ENCODE measurements around the gene RPL32. TPM values are rescaled to one million over a fixed set of nuclear protein-coding genes. Genes with fewer than 3 reads are reported as not detected.
"Not testable (repeated sequence)": the region's sequence is repeated elsewhere in the genome, so short reads cannot be mapped to it uniquely, and the experiment has no call there.

RPL32 gene
- polyA plus RNA-seq, 1 donor, result 2,994 TPM

DNA sequence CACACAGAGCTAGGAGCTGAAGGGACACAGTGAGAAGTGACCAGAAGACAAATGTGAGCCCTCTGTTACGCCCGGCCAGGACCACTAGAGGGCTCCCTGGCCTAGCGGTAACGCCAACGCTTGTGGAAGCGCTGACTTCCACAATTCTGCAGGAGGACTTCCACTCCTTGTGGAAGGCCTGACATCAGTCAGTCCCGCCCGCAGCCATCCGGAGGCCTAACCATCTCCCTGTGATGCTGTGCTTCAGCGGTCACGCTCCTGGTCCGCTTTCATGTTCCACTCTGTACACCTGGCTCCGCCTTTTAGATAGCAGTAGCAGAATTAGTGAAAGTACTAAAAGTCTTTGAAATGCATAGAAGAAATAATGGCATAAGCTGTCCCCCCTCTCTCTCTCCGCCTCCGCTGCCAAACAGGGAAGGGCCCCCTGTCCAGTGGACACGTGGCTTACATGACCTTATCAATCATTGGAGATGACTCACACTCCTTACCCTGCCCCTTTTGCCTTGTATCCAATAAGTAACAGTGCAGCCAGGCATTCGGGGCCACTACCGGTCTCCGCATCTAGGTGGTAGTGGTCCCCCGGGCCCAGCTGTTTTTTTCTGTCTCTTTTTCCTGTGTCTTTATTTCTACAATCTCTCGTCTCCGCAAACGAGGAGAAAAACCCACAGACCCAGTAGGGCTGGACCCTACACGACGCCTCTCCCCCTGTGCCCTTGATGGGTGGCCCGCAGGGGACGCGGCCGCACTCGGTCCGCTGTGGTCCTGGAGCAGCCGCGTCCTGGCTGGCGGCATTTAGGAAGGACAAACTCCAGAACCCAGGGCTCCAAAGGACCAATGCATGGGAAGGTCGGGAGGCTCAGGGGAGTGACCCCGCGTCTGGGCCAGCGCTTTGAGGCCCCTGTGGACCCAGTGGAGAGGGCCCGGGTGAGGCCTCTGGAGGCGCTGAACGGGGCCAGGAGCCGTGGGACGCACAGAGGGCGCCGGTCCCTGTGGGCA lies 27.0 kb upstream of the RPL32 start:
- DNase-seq, result peak; percentile 89

DNA sequence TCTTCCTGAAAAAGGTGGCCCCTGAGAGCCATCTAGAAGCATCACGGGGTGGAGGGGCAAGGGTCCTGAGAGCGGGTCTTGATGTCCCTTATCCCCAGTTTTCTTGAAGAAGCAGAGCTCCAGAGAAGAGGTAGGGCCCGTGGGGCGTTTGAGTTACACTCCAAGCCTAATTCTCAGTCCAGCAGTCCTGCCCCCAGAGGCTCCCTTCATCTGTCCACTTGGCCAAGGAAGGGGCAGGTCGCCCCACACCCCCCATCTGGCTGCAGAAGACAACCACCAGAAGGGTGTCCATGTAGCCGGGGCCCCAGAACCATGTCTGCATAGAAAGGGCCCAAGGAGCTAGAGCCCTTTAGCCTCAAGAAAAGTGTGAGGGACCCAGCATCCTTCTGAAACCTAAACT lies 25.5 kb upstream of the RPL32 start:
- no peak for DNase-seq

DNA sequence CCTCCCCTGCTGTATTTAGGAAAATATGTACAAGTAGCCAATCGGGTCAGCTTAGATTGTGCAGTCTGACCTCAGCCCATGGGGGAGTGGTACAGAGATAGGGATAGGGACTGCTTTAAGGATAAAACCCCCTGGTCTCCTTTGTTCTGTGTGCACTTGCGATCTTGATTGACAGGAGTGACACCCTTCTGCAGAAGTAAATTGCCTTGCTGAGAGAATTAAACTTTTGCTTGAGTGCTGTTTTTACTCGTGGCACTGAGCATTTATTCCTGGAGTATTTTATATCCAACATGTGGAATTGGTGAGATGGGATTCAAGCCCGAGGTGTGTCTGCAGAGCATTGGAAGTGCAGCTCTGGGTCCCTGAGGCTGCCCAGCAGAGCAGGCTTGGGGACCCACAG lies 23.9 kb upstream of the RPL32 start:
- DNase-seq, result no peak

DNA sequence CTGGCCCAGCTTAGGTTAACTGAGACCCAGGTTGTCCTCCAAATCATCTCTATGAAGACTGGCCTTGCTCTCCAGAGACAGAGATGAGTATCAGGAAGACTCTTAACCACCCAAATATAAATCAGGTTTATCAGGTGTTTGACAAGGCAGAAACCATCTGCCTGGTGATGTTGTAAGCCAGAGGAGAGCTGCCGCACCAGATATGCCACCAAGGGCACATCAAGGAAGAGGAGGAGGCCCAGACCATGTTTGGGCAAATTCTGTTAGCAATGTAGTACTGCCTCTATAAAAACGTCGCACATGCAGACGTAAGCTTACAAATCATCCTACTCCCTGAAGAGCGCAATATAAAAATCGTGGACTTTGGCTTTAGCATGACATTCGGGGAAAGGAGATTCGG lies 21.0 kb upstream of the RPL32 start:
- no peak for DNase-seq

DNA sequence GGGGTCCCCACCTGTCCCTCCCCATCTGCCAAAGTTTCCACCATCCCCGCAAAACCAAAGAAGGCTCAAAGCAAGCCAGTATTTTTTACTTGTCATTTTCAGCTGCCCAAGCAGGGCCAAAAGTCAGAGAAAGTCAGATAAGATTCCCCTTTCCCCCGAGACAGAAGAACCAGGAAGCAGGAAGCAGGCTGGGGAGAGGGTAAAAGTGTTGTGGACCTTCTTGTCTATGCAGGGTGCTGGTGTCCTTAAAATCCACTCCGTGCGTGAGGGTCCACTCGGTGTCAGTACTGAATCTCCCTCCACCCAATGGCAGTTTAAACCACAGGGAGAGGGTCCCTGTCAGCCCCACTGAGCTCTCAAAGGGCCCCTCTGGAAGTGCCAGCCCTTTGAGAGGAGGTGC lies 20.2 kb upstream of the RPL32 start:
- no peak for DNase-seq

DNA sequence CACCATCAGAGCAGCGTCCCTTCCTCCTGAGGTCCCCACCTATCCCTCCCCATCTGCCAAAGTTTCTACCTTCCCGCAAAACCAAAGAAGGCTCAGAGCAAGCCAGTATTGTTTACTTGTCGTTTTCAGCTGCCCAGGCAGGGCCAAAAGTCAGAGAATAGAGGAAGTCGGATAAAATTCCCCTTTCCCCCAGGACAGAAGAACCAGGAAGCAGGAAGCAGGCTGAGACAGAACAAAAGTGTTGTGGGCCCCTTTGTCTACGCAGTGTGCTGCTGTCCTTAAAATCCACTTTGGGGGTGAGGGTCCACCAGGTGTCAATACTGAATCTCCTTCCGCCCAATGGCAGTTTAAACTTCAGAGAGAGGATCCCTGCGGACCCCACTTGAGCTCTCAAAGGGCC lies 18.5 kb upstream of the RPL32 start:
- no peak for DNase-seq

DNA sequence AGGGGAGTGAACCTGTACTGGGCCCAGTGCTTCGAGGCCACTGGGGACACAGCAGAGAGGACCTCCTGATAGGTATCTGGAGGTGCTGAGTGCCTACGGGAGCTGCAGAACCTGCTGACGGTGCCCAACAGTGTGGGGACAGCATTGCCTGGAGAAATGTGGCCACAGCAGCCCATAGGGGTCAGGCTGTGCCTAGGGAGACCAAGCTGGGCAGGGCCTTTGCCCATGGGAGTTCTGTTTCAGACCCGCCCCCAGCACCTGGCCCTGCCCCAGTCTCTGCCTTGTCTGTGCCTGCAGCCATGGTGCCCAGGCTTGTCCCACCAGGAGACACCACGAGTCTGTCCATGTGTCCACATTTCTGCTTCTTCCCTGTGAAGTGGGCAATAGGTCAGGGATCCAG lies 15.3 kb upstream of the RPL32 start:
- no peak for DNase-seq

DNA sequence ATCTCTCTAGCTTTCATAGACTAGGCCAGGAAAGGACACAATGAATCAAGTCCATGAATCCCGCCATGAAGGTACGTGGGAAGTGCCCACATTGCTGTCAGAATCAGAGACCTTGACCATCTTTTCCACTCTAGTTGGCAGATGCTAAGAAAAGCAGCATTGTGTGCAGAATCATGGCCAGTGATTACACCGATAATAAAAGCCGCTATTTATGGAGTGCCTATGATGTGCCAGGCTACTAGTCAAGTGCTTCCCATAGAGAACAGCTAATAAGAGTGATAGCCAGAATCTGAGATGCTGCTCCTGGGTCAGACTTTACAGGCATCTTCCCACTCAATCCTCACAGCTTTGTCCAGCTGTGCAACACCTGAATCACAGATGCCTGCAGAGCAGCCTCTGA lies 13.2 kb upstream of the RPL32 start:
- no peak for DNase-seq

DNA sequence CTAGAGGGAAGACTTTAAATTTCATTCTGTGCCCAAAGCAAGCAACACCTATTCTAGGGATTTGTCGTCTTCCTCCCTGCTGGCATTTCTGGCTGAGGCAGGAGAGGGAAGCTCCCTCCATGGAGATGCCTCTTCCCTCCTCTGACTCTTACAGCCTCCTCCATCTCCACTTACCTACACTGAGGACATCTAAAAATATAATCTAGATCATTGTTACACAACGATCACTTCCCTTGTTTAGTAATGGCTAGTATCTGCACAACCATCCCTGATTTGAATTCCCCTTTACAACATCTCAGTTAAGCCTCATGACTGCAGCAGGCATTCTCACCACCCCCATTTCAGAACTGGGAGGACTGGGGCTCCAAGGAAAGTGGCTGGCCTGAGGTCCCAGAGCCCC lies 12.5 kb upstream of the RPL32 start:
- DNase-seq, result not testable (repeated sequence)

DNA sequence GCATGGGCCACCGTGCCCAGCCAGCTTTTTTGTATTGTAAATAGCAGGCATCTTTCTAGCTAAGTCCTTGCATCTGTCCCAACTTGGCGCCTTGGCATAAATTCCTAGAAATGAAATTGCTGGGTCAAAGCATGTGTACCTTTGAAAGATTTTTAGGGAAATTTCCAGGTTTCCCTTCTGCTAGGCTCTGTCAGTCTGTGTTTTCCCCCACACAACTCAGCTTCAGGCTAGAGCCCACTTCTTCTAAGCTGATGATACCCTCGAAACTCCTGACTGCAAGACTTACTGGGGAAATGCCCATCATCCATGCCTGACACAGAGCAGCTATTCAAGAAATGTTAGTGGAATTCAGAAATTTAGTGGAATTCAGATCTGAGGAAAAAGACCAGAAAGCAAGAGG lies 10.8 kb upstream of the RPL32 start:
- DNase-seq, result no peak

DNA sequence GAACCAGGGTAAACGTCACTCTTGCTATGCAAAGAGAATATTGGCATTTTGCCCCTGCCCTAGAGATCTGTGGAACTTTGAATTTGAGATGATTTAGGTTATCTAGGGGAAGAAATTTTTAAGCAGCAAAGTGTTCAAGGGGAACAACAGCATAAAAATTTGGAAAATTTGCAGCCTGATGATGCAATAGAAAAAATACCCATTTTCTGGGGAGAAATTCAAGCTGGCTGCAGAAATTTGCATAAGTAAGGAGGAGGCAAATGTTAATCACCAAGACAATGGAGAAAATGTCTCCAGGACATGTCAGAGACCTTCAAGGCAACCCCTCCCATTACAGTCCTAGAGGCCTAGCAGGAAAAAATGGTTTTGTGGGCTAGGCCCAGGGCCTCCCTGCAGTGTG lies 4.4 kb upstream of the RPL32 start:
- no peak for DNase-seq

DNA sequence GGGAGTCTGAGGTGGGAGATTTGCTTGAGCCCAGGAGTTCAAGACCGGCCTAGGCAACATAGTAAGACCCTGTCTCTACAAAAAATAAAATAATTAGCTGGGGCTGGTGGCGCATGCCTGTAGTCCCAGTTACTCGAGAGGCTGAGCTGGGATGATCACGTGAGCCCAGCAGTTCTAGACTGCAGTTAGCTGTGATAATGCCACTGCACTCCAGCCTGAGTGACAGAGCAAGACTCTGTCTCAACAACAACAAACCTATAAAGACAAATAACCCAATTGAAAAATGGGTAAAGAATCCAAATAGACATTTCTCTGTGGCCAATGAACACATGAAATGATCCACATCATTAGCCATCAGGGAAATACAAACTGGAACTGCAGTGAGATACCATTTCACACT lies 1.1 kb upstream of the RPL32 start:
- no peak for DNase-seq

DNA sequence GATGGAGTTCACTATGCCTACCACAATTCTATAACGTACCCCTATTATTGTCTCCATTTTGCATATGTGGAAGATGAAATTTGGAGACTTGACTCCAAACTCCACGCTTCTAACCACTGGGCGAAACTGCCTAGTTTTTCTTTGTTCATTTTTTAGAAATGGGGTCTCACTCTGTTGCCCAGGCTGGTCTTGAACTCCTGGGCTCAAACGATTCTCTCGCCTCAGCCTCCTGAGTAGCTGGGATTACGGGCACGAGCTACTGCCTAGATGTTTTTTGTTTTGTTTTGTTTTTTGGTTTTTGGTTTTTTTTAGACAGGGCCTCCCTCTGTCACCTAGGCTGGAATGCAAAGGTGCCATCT lies 584 bp upstream of the RPL32 start:
- no peak for DNase-seq

DNA sequence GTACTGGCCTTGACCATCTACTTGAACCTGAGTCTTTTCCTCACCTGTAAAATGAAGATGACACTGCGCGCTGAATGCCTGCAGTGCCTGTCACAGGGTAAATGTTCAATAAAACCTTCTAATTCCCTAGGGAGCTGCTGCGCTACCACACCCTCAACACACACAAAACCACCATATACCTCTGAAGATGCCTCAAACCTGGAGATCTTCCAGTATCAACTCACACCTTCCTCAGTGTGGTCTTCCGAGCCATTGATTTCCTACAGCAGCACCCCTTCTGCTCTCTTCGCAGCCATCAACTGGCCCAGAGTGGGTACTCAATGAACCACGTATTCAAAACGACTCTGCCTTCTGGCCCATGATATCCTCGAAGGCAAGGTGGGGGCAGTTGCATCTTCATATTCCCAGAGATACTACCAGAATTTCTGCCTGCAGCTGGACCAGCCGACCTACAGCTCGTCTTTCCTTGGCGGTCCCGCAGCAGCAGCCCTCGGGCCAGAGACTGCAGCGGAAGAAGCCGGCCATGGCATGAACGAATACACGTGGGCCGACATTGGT lies 695 bp downstream of the RPL32 start:
- DNase-seq, result peak; percentile 15

DNA sequence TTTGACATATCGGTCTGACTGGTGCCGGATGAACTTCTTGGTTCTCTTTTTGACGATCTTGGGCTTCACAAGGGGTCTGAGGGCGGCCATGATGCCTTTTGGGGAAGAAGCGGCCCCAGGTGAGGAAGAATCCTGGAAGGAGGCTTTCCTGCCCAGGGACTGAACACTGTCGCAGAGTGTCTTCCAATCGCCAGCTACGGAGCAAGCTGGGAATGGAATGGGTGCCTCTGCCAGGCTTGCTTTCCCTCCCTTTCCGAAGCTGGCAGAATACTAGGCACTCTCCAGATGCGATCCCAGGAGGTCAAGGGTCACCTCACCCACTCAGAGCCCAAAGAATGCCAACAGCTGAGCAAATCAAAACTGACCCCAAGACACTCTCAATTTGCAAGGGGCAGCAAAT lies 1.2 kb downstream of the RPL32 start:
- DNase-seq, result not testable (repeated sequence)

DNA sequence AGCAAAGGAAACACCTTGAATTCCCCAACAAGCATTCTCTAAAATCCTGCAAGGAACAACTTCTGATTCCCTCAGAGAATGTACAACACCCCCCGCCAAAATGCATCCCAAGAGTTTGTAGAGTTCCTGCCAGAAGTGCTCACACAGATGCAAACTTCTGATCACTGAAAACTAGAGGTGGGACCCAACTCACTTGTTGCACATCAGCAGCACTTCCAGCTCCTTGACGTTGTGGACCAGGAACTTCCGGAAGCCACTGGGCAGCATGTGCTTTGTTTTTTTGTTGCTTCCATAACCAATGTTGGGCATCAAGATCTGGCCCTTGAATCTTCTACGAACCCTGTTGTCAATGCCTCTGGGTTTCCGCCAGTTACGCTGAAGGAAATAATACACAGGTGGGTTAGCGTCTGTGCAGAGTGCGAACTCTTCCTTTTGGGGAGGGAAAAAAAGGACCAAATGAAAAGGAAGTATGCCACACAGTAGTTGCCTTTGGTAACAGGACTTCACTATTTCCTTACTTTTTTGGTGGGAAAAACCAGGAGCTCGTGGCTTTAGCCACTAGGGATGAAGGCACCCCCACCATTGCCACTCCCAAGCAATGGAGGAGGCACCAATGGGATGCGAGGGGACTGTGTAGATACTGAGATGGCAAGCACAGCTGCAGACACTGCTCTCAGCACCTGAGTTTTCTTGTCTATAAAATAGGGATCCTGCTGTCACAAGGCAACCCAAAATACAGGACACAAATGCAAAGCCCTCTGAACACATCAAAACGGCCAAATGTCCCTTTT lies 2.0 kb downstream of the RPL32 start:
- no peak for DNase-seq

DNA sequence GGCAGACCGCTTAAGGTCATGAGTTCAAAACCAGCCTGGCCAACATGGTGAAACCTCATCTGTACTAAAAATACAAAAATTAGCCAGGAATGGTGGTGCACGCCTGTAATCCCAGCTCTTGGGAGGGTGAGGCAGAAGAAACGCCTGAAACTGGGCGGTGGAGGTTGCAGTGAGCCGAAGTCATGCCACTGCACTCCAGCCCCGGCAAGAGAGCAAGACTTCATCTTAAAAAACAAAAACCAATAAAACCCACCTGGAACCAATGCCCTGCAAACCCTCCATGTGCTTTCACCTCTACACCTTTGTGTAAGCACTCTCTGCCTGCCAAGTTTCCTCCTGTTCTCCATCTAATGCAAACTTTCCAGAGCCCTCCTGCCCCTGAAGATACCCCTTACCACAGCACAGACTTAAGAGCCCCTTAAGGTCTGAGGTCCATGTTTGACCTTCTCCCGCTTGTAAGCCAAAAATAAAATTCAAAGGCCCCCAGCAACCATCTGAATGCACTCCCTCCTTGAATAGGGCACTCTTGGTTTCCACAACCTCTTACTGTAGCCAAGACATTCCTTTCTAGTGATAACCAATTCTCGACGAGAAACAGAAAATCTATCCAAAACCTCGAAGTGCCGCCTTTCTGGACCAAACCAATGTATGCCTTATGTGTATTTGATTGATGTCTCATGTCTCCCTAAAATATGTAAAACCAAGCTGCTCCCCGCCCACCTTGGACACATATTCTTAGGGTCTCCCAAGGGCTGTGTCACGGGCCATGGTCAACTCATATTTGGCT lies 3.0 kb downstream of the RPL32 start:
- no peak for DNase-seq

DNA sequence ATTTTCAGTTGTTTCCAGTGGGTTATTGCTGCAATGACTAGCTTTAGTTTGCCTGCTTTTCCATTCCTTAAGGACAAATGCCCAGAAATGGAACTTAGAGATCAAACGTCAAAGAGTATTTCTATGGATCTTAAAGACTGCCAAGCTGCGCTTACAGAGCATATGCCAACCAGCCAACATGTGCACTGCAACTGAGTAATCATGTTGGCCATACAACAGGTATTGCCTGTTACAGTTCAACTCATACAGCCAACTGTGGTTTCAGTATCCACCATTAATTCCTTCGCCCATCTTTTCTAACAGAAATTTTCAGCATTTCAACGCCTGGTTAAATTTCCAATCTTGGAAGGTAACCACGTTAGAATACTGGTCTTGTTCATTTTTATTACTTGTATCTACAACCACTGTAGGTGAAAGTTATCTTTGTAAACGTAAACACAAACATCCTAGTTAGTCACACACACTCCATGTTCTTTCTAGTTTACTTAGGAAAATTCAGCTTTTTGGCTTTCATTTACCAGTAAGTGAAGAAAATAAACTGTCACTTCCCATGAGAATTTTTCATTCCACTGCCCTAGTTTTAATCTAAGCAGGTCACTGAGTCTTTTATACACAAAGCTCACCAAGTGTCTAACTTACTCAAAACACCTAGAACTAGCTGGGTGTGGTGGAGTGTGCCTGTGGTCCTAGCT lies 3.9 kb downstream of the RPL32 start:
- DNase-seq, result no peak

DNA sequence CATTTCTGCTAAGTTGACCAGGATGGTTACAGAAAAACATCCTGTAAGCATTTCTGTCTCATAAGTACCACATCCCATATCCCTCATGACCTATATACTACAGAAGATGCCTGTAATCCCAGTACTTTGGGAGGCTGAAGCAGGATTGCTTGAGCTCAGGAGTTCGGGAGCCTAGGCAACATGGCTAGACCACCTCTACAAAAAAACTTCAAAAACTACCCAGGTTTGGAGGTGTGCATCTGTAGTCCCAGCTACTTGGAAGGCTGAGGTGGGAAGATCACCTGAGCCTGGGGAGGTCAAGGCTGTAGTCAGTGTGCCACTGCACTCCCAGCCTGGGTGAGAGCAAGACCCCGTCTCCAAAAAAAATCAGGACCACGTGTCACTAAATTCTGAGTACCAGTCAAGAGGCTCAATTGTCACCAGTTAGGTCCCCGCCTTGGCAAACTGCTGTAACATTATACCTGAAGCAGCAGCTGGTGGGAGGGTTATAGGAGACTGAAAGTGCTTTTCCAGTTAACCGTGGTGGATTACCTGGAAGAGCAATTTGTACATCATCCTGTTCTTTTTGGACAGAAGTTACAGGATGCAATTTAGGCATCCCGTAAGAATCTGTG lies 6.2 kb downstream of the RPL32 start:
- DNase-seq, result no peak

DNA sequence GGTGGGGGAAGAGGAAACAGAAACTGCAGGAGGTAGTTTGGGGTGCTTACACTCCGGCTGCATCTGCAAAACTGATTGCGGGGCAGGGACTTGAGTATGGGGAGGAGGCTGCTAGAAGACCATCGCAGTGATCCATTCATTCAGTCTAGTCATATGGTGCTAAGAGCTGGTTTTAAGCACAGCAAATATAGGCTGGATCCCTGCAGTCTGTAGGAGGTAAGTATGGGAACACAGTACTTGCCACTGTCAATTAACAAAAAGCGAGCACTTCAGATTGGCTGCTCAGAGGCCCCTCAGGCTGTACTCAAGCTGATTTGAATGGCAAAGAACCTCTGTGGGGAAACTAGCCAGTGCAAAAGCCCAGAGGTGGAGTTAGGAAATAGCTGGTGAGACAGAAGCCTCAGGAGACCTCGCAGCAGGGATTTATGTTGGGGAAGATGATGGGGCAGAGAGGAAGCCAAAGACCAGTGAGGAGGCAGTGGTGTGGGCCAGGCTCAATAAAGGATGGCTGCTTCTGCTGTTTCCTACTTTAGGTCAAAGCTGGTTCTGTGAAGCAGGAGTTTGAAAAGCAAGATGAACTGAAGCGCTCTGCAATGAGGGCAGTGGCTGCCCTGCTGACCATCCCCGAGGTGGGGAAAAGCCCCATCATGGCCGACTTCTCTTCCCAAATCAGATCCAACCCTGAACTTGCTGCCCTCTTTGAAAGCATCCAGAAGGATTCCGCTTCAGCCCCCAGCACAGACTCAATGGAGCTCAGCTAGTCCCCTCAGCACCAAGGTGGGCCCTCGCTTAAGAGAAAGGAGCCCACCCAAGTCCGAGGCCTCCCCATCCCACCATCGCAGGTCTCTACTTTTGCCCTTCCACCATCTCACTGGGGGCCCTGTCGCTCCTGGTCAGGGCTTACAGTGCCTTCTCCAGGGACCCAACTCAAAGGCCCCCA lies 7.9 kb downstream of the RPL32 start:
- DNase-seq, result no peak

Data from hindlimb muscle (tissue), 1 donor.